ENCODE data around the gene SIK2. TPM values are rescaled to one million over a fixed set of nuclear protein-coding genes. Genes with fewer than 3 reads are reported as not detected.

The SIK2 gene
- polyA plus RNA-seq, 3 donors = 7.8 to 58.7 (median 15.7) TPM

GRCh38 chr11:111574373-111575225, 27.6 kb upstream of the SIK2 start:
- 33 to 51% (median 40%) methylated on average over 7 of the region's 7 CpGs for WGBS, 3 donors
- H3K27ac ChIP-seq (ENCODE audit: low read depth, low read length) = no peak overlapping the region

- WGBS, 3 donors = 90 to 96% (median 94%) methylated on average over 6 of the region's 6 CpGs
- H3K27ac ChIP-seq (ENCODE audit: low read depth, low read length) = no peak overlapping the region
Measured at GRCh38 chr11:111575740-111576139, 26.5 kb upstream of the SIK2 start.

DNA sequence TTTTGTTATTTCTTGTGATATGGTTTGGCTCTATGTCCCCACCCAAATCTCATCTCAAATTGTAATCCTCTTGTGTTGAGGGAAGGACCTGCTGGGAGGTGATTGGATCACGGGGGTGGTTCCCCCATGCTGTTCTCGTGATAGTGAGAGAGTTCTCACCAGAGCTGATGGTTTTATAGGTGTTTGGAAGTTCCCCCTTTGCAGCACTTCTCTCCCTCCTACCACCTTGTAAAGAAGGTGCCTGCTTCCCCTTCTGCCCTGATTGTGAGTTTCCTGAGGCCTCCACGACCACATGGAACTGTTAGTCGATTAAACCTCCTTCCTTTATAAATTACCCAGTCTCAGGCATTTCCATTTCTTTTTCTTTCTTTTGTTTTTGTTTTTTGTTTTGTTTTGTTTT, 24.4 kb upstream of the SIK2 start:
- WGBS, 3 donors = 63 to 80% (median 76%) methylated on average over 4 of the region's 4 CpGs
- H3K27ac ChIP-seq (ENCODE audit: low read depth, low read length) = no peak overlapping the region

- H3K27ac ChIP-seq (ENCODE audit: low read depth, low read length) = no peak overlapping the region
- 93 to 96% (median 93%) methylated on average over 1 of the region's 1 CpG for WGBS, 3 donors
Measured at GRCh38 chr11:111581341-111581740, 20.9 kb upstream of the SIK2 start.

- H3K27ac ChIP-seq (ENCODE audit: low read depth, low read length) = no peak overlapping the region
Measured at GRCh38 chr11:111582163-111582562, 20.1 kb upstream of the SIK2 start.

GRCh38 chr11:111582881-111583280, 19.4 kb upstream of the SIK2 start:
- no peak overlapping the region for H3K27ac ChIP-seq (ENCODE audit: low read depth, low read length)
- 57 to 65% (median 63%) methylated on average over 4 of the region's 4 CpGs for WGBS, 3 donors

- no peak overlapping the region for H3K27ac ChIP-seq (ENCODE audit: low read depth, low read length)
- WGBS, 3 donors = 38 to 48% (median 40%) methylated on average over 2 of the region's 2 CpGs
Measured at GRCh38 chr11:111585371-111585770, 16.9 kb upstream of the SIK2 start.

- WGBS, 3 donors = 4 to 24% (median 19%) methylated on average over 1 of the region's 1 CpG
- no peak overlapping the region for H3K27ac ChIP-seq (ENCODE audit: low read depth, low read length)
Measured at GRCh38 chr11:111586388-111586831, 15.8 kb upstream of the SIK2 start.

DNA sequence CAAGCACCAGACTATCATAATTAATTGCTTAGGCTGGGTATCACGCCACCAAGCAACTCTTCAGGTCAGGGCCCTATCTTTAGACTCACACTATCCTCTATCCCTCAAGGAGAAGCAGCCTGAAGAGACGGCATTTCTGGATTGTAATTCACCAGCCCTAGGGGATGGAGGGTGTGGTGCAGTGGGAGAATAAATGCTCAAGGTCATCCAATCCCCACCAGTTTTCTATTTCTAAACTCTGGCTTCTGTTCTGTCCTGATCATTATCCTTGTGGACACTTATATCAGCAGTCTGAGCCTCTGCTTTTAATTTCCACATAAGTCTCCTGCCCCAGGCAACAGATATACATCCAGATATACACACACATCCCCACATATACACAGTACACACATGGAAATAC, 13.1 kb upstream of the SIK2 start:
- H3K27ac ChIP-seq (ENCODE audit: low read depth, low read length) = no peak overlapping the region
- WGBS, 3 donors = 77 to 86% (median 78%) methylated on average over 2 of the region's 2 CpGs

GRCh38 chr11:111589886-111590499, 12.3 kb upstream of the SIK2 start:
- no peak overlapping the region for H3K27ac ChIP-seq (ENCODE audit: low read depth, low read length)
- 63 to 75% (median 64%) methylated on average over 5 of the region's 5 CpGs for WGBS, 3 donors

DNA sequence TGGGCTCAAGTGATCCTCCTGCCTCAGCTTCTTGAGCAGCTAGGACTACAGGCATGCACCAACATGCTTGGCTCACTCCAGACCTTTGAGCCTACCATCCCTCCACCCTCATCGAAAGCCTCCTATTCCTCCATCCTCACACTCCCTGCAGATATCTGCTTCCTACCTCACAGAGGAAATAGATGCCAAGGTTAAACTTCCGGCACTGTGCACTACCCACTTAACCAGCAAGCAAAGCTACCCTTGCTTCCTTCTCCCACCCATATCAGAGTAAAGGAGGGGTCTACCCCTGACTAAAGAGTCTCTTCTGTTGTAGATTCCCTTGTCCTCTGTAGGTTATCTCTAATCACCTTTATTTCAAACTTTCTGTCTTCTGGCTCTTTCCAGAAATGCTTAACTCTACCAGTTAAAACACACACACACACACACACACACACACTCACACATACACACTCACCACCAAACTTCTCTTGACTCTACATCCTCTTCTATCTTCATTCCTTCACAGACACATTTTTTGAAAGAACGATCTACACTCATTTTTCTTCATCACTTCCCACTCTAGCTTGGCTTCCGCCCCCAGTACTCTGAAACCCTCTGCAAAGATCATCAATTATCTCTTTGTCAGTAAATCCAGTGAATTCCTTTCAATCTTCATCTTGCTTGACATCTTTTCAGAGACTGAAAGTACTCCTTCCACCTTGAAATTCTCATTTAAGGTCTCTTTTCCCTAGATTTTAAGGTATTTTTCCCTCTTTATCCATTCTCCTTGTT, 10.9 kb upstream of the SIK2 start:
- no peak overlapping the region for H3K27ac ChIP-seq (ENCODE audit: low read depth, low read length)
- 75 to 83% (median 81%) methylated on average over 4 of the region's 4 CpGs for WGBS, 3 donors

GRCh38 chr11:111592491-111592890, 9.8 kb upstream of the SIK2 start:
- no peak overlapping the region for H3K27ac ChIP-seq (ENCODE audit: low read depth, low read length)

GRCh38 chr11:111596319-111596718, 5.9 kb upstream of the SIK2 start:
- H3K27ac ChIP-seq (ENCODE audit: low read depth, low read length) = no peak overlapping the region
- WGBS, 3 donors = 68 to 92% (median 71%) methylated on average over 1 of the region's 1 CpG

- no peak overlapping the region for H3K27ac ChIP-seq (ENCODE audit: low read depth, low read length)
- WGBS, 3 donors = 39 to 65% (median 57%) methylated on average over 1 of the region's 1 CpG
Measured at GRCh38 chr11:111598148-111598547, 4.1 kb upstream of the SIK2 start.

DNA sequence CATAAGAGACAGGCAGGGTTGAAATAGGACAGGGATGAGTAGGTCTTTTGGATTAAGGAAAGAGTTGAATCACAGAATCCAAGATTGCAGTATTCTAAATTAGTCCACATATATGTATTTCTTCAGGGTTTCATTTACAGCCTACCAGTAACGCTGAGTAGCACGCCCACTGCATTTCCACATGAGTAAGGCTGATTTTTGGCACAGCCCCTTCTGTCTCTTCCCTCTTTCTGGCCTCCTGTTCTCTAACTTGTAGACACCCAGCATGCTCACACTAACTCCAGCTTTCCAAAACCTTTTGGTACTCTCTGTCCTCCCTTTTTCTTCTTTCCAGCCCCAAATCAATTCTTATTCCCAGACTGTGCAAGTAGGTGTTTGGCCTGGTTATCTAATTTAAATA, 3.7 kb upstream of the SIK2 start:
- H3K27ac ChIP-seq (ENCODE audit: low read depth, low read length) = no peak overlapping the region

DNA sequence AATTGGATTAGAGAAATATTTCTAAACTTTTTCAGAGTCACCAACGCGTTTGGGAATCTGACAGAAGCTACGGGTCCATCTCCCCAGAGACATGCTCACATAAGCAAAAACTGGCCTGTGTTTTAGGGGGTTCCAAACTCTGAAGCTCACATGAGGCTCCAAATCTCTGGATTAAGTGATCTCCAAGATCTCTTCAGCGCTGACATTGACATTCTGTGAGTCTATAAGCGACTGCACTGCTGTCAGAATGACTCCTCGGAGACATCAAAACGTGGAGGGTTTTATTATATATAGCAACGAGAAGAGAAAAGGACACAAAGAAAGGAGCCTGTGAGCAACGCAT, 642 bp upstream of the SIK2 start:
- 12 to 20% (median 19%) methylated on average over 9 of the region's 9 CpGs for WGBS, 3 donors
- H3K27ac ChIP-seq (ENCODE audit: low read depth, low read length) = no peak overlapping the region

More for the DNA sequence above, 3.7 kb upstream of the SIK2 start:
- WGBS, 3 donors = 37 to 79% (median 51%) methylated on average over 2 of the region's 2 CpGs

DNA sequence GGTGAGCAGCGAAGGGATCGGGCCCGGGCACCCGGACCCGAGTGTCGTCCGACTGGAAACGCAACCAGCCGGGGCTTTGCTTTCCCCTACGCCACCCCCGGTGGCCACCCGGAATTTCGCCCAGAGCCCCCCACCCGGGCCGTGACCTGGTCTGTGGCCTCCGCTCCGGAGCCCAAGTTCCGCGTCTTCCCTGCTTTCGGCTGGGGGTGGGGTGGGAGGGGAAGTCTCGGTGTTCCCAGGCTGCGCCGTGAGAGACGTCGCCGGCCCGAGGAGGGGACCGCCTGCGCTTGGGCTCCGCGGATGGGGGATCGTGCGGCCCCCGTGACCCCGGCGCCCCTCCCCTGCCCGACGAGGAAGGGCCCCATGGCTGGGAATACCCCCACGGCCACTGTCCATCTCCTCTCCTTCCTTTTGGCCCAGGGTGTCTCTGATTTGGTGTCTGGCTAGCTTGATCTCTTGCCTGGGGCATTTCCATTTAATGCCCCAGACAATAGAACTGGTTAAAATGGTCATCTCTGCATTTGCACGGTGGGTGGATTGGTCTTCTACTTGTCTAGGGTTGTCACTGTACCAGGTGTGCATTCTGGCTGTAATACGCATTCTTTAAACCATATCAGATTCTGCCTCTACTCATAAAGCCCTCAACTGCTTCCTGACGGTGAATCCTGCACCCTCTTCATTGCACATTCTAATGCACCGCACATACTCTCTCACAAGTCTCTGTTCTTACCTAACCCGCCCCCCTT, 789 bp downstream of the SIK2 start:
- 0 to 1% (median 0%) methylated on average over 37 to 44 of the region's 44 CpGs for WGBS, 3 donors
- H3K27ac ChIP-seq (ENCODE audit: low read depth, low read length) = peak overlapping the region; percentile 59

DNA sequence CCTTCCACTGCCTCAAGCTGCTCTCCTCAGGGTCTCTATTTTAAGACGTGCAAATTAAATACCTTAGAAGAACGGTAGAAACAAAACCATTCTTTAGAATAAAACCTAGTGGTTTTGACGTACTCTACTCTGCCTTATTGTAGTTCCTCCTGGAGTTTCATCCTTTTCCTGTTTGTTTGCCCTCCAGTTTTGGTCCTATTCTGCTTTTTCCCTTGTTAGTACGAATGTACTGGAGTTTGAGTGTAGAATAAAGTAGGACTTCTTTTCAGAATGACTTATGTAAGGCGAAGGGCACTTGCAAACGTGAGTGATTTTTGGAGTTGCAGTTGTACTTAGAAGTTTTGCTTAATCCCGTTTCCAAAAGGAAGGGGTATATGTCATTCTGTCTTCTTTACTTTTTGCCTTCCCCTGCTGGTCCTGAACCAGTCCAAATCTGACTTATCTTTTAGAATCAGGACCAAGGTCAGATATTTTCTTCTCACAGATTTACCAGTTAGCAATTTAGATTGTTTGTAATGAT, 1.4 kb downstream of the SIK2 start:
- 7 to 9% (median 7%) methylated on average over 7 of the region's 7 CpGs for WGBS, 3 donors
- H3K27ac ChIP-seq (ENCODE audit: low read depth, low read length) = no peak overlapping the region
